GM12878 (cell line): ENCODE results near the gene PCYOX1L. TPM values are rescaled to one million over a fixed set of nuclear protein-coding genes. Genes with fewer than 3 reads are reported as not detected.

Experiments used
- KLF5 ChIP-seq: fragments of 450-650 bp; IDR thresholded peaks from 2 replicates; pipeline ENCODE4 v1.6.1; 2014; ENCODE audit warnings: mild to moderate bottlenecking; ENCODE audit not compliant: partially characterized antibody
- NBN ChIP-seq: fragments of 450-650 bp; IDR thresholded peaks from 2 replicates; pipeline ENCODE4 v1.6.1; 2016
- NFYA ChIP-seq: IDR thresholded peaks from 2 replicates; pipeline ENCODE4 v1.6.1; 2011; ENCODE audit warnings: low read depth, mild to moderate bottlenecking, low read length, improper control_type of control experiment, borderline replicate concordance
- NFYB ChIP-seq: IDR thresholded peaks from 2 replicates; pipeline ENCODE4 v1.6.1; 2011; ENCODE audit warnings: low read depth, mild to moderate bottlenecking, low read length, improper control_type of control experiment, moderate library complexity; ENCODE audit not compliant: insufficient read depth
- RUNX3 ChIP-seq: IDR thresholded peaks from 2 replicates; pipeline ENCODE4 v1.6.1; 2012; ENCODE audit warnings: low read length, inconsistent platforms
- SRF ChIP-seq, 2 experiments: IDR thresholded peaks; 2 replicates each; pipeline ENCODE4 v1.6.1; 2011; ENCODE audit warnings: low read depth in 2 of 2, low read length in 2 of 2, mild to moderate bottlenecking in 1 of 2, moderate library complexity in 1 of 2
- polyA plus RNA-seq, 11 experiments: library from polyadenylated mRNA; depleted of rRNA in 4 of 11; unstranded in 6 of 11; stranded (reverse) in 5 of 11; fragments of >200 nt; fragmentation: Nextera tagmentation in 4 of 11; fragmentation: Illumina TruSeq in 1 of 11; extraction: Ambion mirVana in 4 of 11; extraction: Trizol in 1 of 11; gene quantifications; 1 replicate in 1 of 11; 2 replicates in 10 of 11; pipeline versions ENCODE4 v1.2.1 to v1.2.3, GENCODE V29; 2011 to 2016; ENCODE audit warnings: inconsistent platforms in 2 of 11, missing spikeins in 2 of 11, low read depth in 1 of 11
- total RNA-seq, 4 experiments: library from RNA; depleted of rRNA in 3 of 4; stranded (reverse); fragments of >200 nt in 3 of 4; fragmentation: Illumina TruSeq in 1 of 4; extraction: Trizol in 1 of 4; gene quantifications; 2 replicates each; pipeline versions ENCODE4 v1.2.1 to v1.2.3, GENCODE V29; 2013 to 2021
- TF ChIP-seq, protein P1 (sequence below): fragments of 450-650 bp; formaldehyde crosslinking; IDR thresholded peaks from 2 replicates; pipeline ENCODE4 v1.5.0; 2022; ENCODE audit warnings: mild to moderate bottlenecking, missing genetic modification characterization
- TF ChIP-seq, protein P2 (sequence below): IDR thresholded peaks from 2 replicates; pipeline ENCODE4 v1.6.1; 2011; ENCODE audit warnings: mild to moderate bottlenecking, low read depth, low read length, moderate library complexity; ENCODE audit not compliant: insufficient replicate concordance

PCYOX1L gene
- total and polyA plus RNA-seq, 10 of the 15 experiments (the other 5 are each of a cell fraction or from before 2014, with no cell fraction given): 2.9 to 17.0 (median 12.9) TPM

DNA sequence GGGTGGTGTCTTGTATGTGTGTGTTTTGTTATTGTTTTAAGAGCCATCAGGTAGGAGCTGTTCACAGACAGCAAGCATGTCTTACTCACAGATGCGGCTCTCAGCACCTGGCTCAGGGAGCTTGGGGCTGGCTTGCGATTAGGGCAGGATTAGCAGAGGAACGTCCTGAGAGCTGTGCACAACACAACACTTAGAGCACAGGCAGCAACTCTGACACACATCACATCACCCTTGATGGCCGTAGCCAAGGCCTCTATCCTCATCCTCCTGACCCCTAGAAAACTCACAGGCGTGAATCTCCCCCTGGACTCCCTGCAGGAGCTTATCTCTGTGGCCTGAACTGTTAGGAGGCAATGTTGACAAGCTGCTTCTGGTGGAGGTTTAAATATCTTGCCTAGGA, 28.3 kb downstream of the PCYOX1L start (continued):
- TF ChIP-seq, protein P1, sequence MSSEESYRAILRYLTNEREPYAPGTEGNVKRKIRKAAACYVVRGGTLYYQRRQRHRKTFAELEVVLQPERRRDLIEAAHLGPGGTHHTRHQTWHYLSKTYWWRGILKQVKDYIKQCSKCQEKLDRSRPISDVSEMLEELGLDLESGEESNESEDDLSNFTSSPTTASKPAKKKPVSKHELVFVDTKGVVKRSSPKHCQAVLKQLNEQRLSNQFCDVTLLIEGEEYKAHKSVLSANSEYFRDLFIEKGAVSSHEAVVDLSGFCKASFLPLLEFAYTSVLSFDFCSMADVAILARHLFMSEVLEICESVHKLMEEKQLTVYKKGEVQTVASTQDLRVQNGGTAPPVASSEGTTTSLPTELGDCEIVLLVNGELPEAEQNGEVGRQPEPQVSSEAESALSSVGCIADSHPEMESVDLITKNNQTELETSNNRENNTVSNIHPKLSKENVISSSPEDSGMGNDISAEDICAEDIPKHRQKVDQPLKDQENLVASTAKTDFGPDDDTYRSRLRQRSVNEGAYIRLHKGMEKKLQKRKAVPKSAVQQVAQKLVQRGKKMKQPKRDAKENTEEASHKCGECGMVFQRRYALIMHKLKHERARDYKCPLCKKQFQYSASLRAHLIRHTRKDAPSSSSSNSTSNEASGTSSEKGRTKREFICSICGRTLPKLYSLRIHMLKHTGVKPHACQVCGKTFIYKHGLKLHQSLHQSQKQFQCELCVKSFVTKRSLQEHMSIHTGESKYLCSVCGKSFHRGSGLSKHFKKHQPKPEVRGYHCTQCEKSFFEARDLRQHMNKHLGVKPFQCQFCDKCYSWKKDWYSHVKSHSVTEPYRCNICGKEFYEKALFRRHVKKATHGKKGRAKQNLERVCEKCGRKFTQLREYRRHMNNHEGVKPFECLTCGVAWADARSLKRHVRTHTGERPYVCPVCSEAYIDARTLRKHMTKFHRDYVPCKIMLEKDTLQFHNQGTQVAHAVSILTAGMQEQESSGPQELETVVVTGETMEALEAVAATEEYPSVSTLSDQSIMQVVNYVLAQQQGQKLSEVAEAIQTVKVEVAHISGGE (CRISPR knock-in tag): no peak
- TF ChIP-seq, protein P2, sequence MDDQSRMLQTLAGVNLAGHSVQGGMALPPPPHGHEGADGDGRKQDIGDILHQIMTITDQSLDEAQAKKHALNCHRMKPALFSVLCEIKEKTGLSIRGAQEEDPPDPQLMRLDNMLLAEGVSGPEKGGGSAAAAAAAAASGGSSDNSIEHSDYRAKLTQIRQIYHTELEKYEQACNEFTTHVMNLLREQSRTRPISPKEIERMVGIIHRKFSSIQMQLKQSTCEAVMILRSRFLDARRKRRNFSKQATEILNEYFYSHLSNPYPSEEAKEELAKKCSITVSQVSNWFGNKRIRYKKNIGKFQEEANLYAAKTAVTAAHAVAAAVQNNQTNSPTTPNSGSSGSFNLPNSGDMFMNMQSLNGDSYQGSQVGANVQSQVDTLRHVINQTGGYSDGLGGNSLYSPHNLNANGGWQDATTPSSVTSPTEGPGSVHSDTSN: no peak
- TF ChIP-seq NBN (no peak), KLF5 (no peak), NFYB (no peak), SRF (IDR thresholded peaks at IDR 0.05; ENCODE audit: low read depth in 2 of 2, low read length in 2 of 2) (no peak), RUNX3 (no peak), NFYA (no peak)
